Karpas-422 (cell line): Measurements from ENCODE around the gene ZMYND11. TPM values are rescaled to one million over a fixed set of nuclear protein-coding genes. Genes with fewer than 3 reads are reported as not detected.

Source experiments
- DNase-seq: peaks from one replicate; pipeline ENCODE4 v3.0.0-alpha.2; 2015
- H2AFZ ChIP-seq: fragments of 200-600 bp; sonication (generic); 2 replicates; pipeline ENCODE4 v1.6.1; 2014; ENCODE audit warnings: antibody characterized with exemption, low read length, mixed read lengths
- H3K27ac ChIP-seq: fragments of 200-600 bp; sonication (generic); 2 replicates; pipeline ENCODE4 v1.5.1; 2014; ENCODE audit warnings: mild to moderate bottlenecking, low read length, moderate library complexity
- H3K27me3 ChIP-seq: fragments of 200-600 bp; sonication (generic); 2 replicates; pipeline ENCODE4 v1.6.1; 2014; ENCODE audit warnings: low read length, mixed read lengths
- H3K36me3 ChIP-seq: fragments of 200-600 bp; sonication (generic); 2 replicates; pipeline ENCODE4 v1.6.1; 2014; ENCODE audit warnings: low read length, mixed read lengths; ENCODE audit not compliant: insufficient read depth
- H3K4me1 ChIP-seq: fragments of 200-600 bp; sonication (generic); 2 replicates; pipeline ENCODE4 v1.6.1; 2014; ENCODE audit warnings: mild to moderate bottlenecking, low read length, mixed read lengths
- H3K4me2 ChIP-seq: fragments of 200-600 bp; sonication (generic); 2 replicates; pipeline ENCODE4 v1.6.1; 2014; ENCODE audit warnings: low read length, low read depth, mild to moderate bottlenecking; ENCODE audit not compliant: poor library complexity, severe bottlenecking
- H3K4me3 ChIP-seq: fragments of 200-600 bp; sonication (generic); 2 replicates; pipeline ENCODE4 v1.5.1; 2014; ENCODE audit warnings: mild to moderate bottlenecking, antibody characterized with exemption, low read length, mixed read lengths
- H3K79me2 ChIP-seq: fragments of 200-600 bp; sonication (generic); 2 replicates; pipeline ENCODE4 v1.6.1; 2014; ENCODE audit warnings: mild to moderate bottlenecking, low read length, mixed read lengths
- H3K9ac ChIP-seq: fragments of 200-600 bp; sonication (generic); 2 replicates; pipeline ENCODE4 v1.6.0; 2014; ENCODE audit warnings: low read length
- H3K9me2 ChIP-seq: fragments of 200-600 bp; sonication (generic), shearing (Covaris generic); replicated peaks from 2 replicates; pipeline ENCODE4 v1.6.0; 2014; ENCODE audit warnings: mild to moderate bottlenecking, low read length, moderate library complexity; ENCODE audit not compliant: insufficient read depth
- H3K9me3 ChIP-seq: fragments of 300-700, 200-600 bp; sonication (generic); 2 replicates; pipeline ENCODE4 v1.6.1; 2014; ENCODE audit warnings: low read length, mixed read lengths
- H4K20me1 ChIP-seq: fragments of 200-600 bp; sonication (generic); 2 replicates; pipeline ENCODE4 v1.6.1; 2014; ENCODE audit warnings: mild to moderate bottlenecking, antibody characterized with exemption, low read length, low read depth; ENCODE audit not compliant: insufficient read depth
- total RNA-seq: library from RNA; depleted of rRNA; stranded (reverse); fragments of >200 nt; shearing (Covaris generic); gene quantifications from 2 replicates; pipeline ENCODE4 v1.2.3, GENCODE V29; 2014; ENCODE audit warnings: low replicate concordance

Gene ZMYND11
- total RNA-seq, 1 experiment from 2014 or later = 8.3 TPM

DNA sequence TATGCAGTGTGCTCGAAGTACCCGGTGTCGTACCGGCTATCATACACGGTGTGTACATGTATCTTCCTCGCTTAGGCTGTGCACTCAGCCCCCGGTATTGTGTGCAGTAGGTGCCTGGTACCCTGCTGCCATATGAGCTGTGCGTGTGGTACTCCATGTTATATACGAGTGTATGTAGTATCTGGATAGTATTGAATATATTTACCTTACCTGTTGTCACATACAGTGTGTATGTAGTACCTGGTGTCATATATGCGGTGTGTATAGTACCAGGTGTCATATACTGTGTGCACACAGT is 1.2 kb downstream of the ZMYND11 start:
- H3K27me3 ChIP-seq = no peaks in the 10 kb centered on the region

GRCh38 chr10:137031-137430 is 1.8 kb downstream of the ZMYND11 start:
- H3K79me2 ChIP-seq = no peaks in the 10 kb centered on the region
- H3K36me3 ChIP-seq = no peaks in the 10 kb centered on the region
- no peaks in the 10 kb centered on the region for H3K9me3 ChIP-seq
- H3K9me2 ChIP-seq = no peaks in the 10 kb centered on the region
- H3K27ac ChIP-seq = no peak overlapping the region
- peaks cover 6% of the 10 kb centered on the region for H3K4me1 ChIP-seq
- H3K27me3 ChIP-seq = no peaks in the 10 kb centered on the region
- DNase-seq = peak; percentile 78
- peaks cover 33% of the 10 kb centered on the region for H4K20me1 ChIP-seq
- no peak overlapping the region for H3K4me2 ChIP-seq
- H2AFZ ChIP-seq = no peak overlapping the region
- no peak overlapping the region for H3K4me3 ChIP-seq
- no peak overlapping the region for H3K9ac ChIP-seq

More for the DNA sequence above, 1.2 kb downstream of the ZMYND11 start:
- Histone ChIP-seq H3K9me3 (no peaks in the 10 kb centered on the region), H3K79me2 (no peaks in the 10 kb centered on the region), H4K20me1 (peaks cover 32% of the 10 kb centered on the region), H3K9ac (peak overlapping the region; percentile 77), H2AFZ (peak overlapping the region; percentile 93; the same call in 1 of the 2 replicates), H3K4me3 (peak overlapping the region; percentile 61), H3K27ac (no peak overlapping the region), H3K36me3 (no peaks in the 10 kb centered on the region), H3K4me2 (peak overlapping the region; percentile 68), H3K4me1 (peaks cover 6% of the 10 kb centered on the region), H3K9me2 (no peaks in the 10 kb centered on the region)
- DNase-seq = no peak

- Histone ChIP-seq H3K9me3 (no peaks in the 10 kb centered on the region), H3K79me2 (no peaks in the 10 kb centered on the region), H3K27ac (no peak overlapping the region), H3K4me2 (no peak overlapping the region), H3K9ac (no peak overlapping the region), H3K36me3 (no peaks in the 10 kb centered on the region), H3K9me2 (no peaks in the 10 kb centered on the region), H3K27me3 (no peaks in the 10 kb centered on the region), H2AFZ (no peak overlapping the region), H3K4me1 (peaks cover 6% of the 10 kb centered on the region), H3K4me3 (no peak overlapping the region), H4K20me1 (peaks cover 33% of the 10 kb centered on the region)
- DNase-seq = peak; percentile 25
These were observed 2.4 kb downstream of the ZMYND11 start for GRCh38 chr10:137606-138005.

DNA sequence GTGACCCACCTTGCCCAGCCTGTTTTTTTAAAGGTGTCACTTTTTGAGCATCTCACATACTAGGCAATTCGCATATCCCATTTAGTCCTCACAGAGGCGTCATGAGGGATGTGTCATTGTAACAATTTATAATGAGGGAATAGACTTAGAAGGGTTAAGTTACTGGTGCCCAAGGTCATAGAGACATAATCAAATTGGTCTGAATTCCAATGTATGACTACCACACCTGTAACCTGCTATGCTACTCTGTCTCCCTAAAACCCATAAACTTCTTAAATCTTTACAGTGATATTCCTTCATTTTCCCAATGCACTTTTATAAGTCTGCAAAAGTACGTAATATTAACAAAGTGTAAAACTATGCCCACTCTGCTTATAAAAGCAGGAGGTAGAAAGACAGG is 7.1 kb downstream of the ZMYND11 start:
- Histone ChIP-seq H3K4me2 (no peak overlapping the region), H3K79me2 (no peaks in the 10 kb centered on the region)
- DNase-seq = peak; percentile 1

GRCh38 chr10:152915-153314 is 17.7 kb downstream of the ZMYND11 start:
- no peak overlapping the region for H3K4me2 ChIP-seq
- H3K4me3 ChIP-seq = no peak overlapping the region
- H2AFZ ChIP-seq = no peak overlapping the region
- no peaks in the 10 kb centered on the region for H3K36me3 ChIP-seq
- H3K9me3 ChIP-seq = no peaks in the 10 kb centered on the region; the same call in 1 of the 2 replicates
- H3K27me3 ChIP-seq = no peaks in the 10 kb centered on the region
- H3K9me2 ChIP-seq = no peaks in the 10 kb centered on the region
- H4K20me1 ChIP-seq = peaks cover 18% of the 10 kb centered on the region
- DNase-seq = peak; percentile 5
- H3K27ac ChIP-seq = no peak overlapping the region
- no peak overlapping the region for H3K9ac ChIP-seq
- no peaks in the 10 kb centered on the region for H3K4me1 ChIP-seq
- H3K79me2 ChIP-seq = no peaks in the 10 kb centered on the region

More for the DNA sequence above, 7.1 kb downstream of the ZMYND11 start:
- H3K36me3 ChIP-seq = no peaks in the 10 kb centered on the region
- H3K9me3 ChIP-seq = no peaks in the 10 kb centered on the region
- H3K27ac ChIP-seq = no peak overlapping the region
- no peaks in the 10 kb centered on the region for H3K9me2 ChIP-seq
- H3K9ac ChIP-seq = no peak overlapping the region
- H3K4me3 ChIP-seq = no peak overlapping the region
- peaks cover 23% of the 10 kb centered on the region for H4K20me1 ChIP-seq
- no peak overlapping the region for H2AFZ ChIP-seq
- H3K4me1 ChIP-seq = no peaks in the 10 kb centered on the region
- H3K27me3 ChIP-seq = no peaks in the 10 kb centered on the region

- Histone ChIP-seq H3K9ac (no peak overlapping the region), H3K4me2 (no peak overlapping the region), H4K20me1 (peaks cover 21% of the 10 kb centered on the region), H2AFZ (no peak overlapping the region), H3K9me2 (no peaks in the 10 kb centered on the region), H3K27me3 (no peaks in the 10 kb centered on the region), H3K27ac (no peak overlapping the region), H3K36me3 (no peaks in the 10 kb centered on the region), H3K4me3 (no peak overlapping the region), H3K79me2 (no peaks in the 10 kb centered on the region), H3K9me3 (no peaks in the 10 kb centered on the region; the same call in 1 of the 2 replicates), H3K4me1 (no peaks in the 10 kb centered on the region)
- no peak for DNase-seq
These were observed 19.1 kb downstream of the ZMYND11 start for GRCh38 chr10:154348-154747.

DNA sequence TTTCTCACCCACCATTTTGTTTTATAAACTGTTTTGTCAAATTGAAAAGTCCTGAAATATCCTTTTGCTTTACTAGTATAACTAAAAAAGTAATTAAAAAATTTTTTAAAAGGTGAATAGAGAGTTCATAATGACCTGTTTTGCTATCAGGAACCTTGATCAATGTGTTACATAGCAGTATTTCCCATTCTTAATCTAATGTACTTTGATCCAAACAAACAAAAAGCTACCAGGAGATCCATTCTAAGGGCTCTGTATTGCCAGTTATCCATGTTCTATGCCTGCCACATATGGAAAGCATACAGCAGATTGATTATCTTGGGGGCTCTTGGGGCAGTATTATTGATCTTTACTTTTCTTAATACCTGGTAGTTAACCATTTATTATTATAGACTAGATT is 32.1 kb downstream of the ZMYND11 start:
- H4K20me1 ChIP-seq = peaks cover 3% of the 10 kb centered on the region
- DNase-seq = no peak
- no peaks in the 10 kb centered on the region for H3K79me2 ChIP-seq
- no peaks in the 10 kb centered on the region for H3K9me2 ChIP-seq
- H3K4me2 ChIP-seq = no peak overlapping the region
- no peaks in the 10 kb centered on the region for H3K4me1 ChIP-seq
- no peak overlapping the region for H3K9ac ChIP-seq
- no peak overlapping the region for H3K27ac ChIP-seq
- no peak overlapping the region for H2AFZ ChIP-seq
- H3K36me3 ChIP-seq = no peaks in the 10 kb centered on the region
- H3K27me3 ChIP-seq = no peaks in the 10 kb centered on the region
- no peak overlapping the region for H3K4me3 ChIP-seq
- H3K9me3 ChIP-seq = no peaks in the 10 kb centered on the region

DNA sequence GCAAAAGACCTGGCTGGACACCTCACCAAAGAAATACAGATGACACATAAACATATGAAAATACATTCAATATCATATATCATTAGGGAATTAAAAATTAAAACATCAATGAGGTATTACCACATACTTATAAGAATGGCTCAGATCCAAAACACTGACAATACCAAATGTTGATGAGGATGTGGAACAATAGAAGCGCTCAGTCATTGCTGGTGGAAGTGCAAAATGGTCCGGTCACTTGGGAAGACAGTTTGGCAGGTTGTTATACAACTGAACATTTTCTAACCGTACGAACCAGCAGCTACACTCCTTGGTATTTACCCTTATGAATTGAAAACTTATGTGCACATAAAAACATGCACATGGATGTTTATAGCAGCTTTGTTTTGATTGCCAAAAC is 38.5 kb downstream of the ZMYND11 start:
- Histone ChIP-seq H3K4me3 (no peak overlapping the region), H2AFZ (no peak overlapping the region), H3K79me2 (no peaks in the 10 kb centered on the region), H3K4me2 (no peak overlapping the region), H3K27me3 (no peaks in the 10 kb centered on the region), H3K9me2 (no peaks in the 10 kb centered on the region), H3K27ac (no peak overlapping the region), H3K4me1 (no peaks in the 10 kb centered on the region), H3K9me3 (no peaks in the 10 kb centered on the region), H4K20me1 (0 out of 2 replicates have a peak, but pooled peaks cover 6% of the 10 kb centered on the region), H3K36me3 (no peaks in the 10 kb centered on the region), H3K9ac (no peak overlapping the region)
- no peak for DNase-seq

DNA sequence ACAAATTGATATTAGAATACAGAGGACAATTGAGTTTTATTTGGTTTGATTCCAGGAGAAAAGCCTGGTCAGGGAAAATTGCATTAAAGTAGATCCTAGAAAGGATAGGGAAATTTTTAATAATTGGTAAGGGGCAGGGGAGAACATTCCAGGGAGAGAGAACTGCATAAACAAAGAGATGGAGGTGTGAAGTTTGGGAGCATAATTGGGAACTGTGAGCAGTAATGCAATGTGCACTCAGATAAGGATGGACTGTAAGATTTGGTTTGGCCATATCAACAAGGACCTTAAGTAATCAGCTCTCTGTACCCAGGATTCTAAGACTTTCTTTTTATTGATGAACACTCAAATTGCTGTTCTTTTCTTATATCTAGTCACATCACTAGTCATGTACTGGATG is 41.4 kb downstream of the ZMYND11 start:
- no peak for DNase-seq
- H3K36me3 ChIP-seq = no peaks in the 10 kb centered on the region
- no peak overlapping the region for H3K4me2 ChIP-seq
- no peaks in the 10 kb centered on the region for H3K27me3 ChIP-seq
- H3K4me1 ChIP-seq = no peaks in the 10 kb centered on the region
- no peaks in the 10 kb centered on the region for H3K9me3 ChIP-seq
- no peak overlapping the region for H3K27ac ChIP-seq
- H3K4me3 ChIP-seq = no peak overlapping the region
- H2AFZ ChIP-seq = no peak overlapping the region
- H3K79me2 ChIP-seq = no peaks in the 10 kb centered on the region
- no peak overlapping the region for H3K9ac ChIP-seq
- 0 out of 2 replicates have a peak, but pooled peaks cover 6% of the 10 kb centered on the region for H4K20me1 ChIP-seq
- no peaks in the 10 kb centered on the region for H3K9me2 ChIP-seq
